ENCODE data around the gene ZMYM4.
"Not testable (repeated sequence)": the region's sequence is repeated elsewhere in the genome, so short reads cannot be mapped to it uniquely, and the experiment has no call there.

ZMYM4 gene

GRCh38 chr1:35461966-35462651 lies 193.6 kb downstream of the ZMYM4 start:
- DNase-seq = no peak

- DNase-seq = no peak
These were observed 194.7 kb downstream of the ZMYM4 start for GRCh38 chr1:35463232-35463631.

- DNase-seq = not testable (repeated sequence)
These were observed 195.2 kb downstream of the ZMYM4 start for GRCh38 chr1:35463749-35464148.

GRCh38 chr1:35466120-35466519 lies 197.6 kb downstream of the ZMYM4 start:
- no peak for DNase-seq

- DNase-seq = no peak
These were observed 202.6 kb downstream of the ZMYM4 start for GRCh38 chr1:35470977-35471613.
